ENCODE data around the gene OR2H2.

The OR2H2 gene

GRCh38 chr6:29593199-29593855, 8.4 kb downstream of the OR2H2 start:
- no peak for DNase-seq

DNA sequence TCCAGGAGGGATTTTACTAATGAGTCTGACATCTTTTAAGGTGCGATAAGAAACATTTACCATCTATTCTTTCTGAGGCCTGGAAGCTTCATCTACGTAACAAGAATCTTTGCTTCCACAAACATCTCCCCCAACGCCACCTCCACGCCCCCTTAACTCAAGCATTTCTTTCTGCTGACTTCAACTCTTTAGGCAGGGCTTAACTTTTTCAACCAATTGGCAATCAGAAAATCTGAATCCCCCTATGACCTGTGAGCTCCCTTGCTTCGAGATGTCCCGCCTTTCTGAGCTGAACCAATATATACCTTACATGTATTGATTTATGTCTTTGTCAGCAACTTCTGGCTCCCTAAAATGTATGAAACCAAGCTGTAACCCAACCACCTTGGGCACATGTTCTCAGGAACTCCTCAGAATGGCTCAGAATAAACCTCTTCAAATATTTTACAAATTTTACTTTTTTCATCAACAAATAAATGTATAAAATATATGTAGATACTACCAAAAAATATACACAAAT, 11.5 kb downstream of the OR2H2 start:
- DNase-seq, result no peak

GRCh38 chr6:29597184-29597583, 12.3 kb downstream of the OR2H2 start:
- no peak for DNase-seq

GRCh38 chr6:29598172-29598747, 13.3 kb downstream of the OR2H2 start:
- DNase-seq, result no peak

DNA sequence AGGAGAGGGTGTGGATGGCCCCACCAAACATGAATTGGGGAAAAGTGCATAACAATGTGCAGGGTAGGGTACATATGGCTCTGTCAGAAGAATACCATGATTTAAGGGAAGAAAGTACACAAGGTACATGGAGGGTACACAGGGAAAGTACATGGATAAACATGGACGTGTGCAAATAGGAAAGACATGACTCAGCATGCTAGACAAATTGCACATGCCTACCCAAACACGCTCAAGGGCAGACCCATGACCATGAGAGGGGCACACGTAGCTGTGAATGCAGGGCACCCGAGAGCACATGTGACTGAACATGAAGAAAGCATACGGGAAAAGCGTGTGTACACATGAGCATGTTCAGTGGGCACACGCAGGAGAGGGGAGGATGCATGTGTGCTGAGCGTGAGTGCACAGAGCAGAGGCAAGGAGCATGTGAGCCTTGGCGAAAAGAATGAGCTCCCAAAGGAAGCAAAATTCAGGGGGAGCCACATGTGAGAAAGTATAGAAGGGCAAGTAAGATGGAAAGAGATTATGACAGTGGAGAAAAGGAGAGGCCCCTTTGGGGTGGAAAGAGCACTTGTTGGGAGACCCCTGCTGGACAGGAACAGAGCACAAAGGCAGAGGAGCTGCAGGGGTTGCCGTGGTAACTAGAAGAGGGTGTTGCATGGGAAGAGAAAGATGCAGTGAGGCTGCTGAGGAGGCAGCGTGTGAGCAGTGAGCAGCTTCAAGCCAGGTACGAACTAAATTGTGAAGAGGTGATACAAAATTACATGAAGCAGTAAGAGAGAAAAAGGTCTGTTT, 17.8 kb downstream of the OR2H2 start:
- no peak for DNase-seq

- DNase-seq, result no peak
These were observed 18.5 kb downstream of the OR2H2 start for GRCh38 chr6:29603456-29603855.

DNA sequence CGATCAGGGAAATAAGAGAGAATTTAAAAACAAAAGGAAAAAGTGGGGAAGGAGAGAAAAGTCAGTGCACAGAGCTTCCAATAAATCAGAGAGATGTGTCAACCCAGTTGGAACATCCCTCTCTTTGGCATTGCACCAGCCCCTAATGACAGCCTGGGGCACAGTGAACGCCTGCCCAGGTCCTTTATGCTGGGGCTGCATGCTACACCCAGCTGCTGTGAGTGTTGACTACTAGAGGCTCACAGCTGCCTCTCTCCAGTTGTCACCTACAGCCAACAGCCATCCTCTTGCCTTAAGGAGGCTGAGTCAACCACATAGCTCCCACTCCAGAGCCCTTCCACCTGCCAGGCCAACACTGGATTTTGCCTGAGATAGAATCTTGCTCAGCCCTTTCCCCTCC, 19.0 kb downstream of the OR2H2 start:
- no peak for DNase-seq

DNA sequence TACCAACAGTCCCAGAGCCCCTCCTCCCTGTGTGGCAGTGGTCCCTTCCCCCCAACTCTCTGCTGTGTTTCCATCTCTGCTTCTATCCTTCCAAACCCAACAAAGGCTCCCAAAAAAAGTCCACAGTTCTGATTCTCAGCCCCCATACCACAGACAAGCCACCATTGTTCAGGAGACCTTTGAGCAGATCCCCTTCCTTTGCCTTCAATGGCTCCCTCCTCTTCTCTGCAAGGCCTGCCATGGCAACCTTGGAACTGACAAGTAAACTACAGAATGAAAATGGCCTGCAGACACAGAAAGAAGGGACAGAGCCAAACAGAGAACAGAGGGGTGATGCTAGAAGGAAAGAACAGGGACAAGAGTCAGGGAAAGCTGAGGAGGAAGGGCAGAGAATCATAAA, 23.2 kb downstream of the OR2H2 start:
- DNase-seq, result no peak

GRCh38 chr6:29610540-29610939, 25.6 kb downstream of the OR2H2 start:
- DNase-seq, result no peak

DNA sequence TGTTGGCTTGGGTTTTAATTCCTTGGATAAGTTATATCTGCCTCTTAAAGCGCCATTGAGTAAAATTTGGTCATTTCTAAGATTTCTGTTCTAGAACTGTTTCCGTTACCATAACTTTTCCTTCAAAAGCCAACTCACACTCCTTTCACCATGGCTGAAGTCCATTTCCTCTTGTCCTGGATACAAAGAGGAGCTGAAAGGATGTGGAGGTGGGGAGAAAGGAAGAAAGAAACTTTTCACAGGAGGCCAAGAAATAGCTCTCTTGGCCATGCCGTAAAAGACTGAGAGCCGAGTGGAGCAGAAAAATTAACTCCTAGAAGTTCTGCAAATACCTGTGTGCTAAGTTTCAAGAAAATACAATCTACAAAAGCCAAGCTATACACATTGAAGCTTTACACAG, 26.5 kb downstream of the OR2H2 start:
- no peak for DNase-seq

- DNase-seq, result no peak
These were observed 33.0 kb downstream of the OR2H2 start for GRCh38 chr6:29617782-29618554.

DNA sequence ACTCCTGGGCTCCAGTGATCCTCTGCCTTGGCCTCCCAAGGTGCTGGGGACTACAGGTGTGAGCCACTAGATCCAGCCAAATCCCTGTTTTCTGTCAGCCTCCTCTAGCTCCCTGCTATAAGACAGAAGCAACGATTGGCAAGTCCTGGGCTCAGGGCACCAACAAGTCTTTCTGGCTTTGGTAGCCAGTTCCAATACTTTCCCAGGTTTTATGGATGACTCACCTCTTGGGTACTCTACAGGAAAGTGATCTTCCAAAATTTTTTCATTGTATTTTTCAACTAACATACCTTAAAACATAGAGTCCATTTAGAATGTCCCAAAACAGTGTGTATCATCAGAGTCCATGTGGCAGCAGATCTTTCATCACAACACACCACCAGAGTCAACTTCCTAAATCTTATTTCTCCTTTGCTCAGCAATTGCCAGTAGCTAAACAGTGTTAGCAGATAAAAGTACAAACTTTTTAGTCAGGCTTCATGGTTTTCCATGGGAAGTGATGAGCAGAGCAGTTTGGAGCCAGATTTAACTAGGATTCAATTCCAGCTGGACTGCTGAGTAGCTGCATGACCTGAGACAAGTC, 34.7 kb downstream of the OR2H2 start:
- no peak for DNase-seq

- no peak for DNase-seq
These were observed 35.7 kb downstream of the OR2H2 start for GRCh38 chr6:29620630-29621029.

DNA sequence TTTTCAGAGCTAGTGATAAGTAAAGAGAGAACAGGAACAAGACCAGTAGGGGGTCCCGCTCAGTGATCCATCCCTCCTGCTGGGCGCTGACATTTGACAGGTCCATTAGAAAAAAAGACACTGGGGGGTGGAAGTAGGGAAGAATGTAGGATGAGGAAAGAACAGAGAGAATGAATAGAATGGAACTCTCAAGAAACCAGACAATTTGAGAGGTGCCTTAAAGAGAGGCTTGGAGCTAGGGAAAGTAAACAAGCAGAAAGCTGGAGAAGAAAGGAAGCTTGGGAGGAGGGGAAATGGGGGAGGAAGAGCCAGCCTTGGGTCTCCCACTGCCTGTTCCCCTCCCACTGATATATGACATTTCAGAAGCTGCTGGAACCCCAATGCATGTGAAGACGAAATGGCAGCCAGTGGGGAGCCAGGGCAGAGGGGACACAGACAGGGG, 39.6 kb downstream of the OR2H2 start:
- no peak for DNase-seq

- DNase-seq, result no peak
These were observed 40.5 kb downstream of the OR2H2 start for GRCh38 chr6:29625337-29625930.

DNA sequence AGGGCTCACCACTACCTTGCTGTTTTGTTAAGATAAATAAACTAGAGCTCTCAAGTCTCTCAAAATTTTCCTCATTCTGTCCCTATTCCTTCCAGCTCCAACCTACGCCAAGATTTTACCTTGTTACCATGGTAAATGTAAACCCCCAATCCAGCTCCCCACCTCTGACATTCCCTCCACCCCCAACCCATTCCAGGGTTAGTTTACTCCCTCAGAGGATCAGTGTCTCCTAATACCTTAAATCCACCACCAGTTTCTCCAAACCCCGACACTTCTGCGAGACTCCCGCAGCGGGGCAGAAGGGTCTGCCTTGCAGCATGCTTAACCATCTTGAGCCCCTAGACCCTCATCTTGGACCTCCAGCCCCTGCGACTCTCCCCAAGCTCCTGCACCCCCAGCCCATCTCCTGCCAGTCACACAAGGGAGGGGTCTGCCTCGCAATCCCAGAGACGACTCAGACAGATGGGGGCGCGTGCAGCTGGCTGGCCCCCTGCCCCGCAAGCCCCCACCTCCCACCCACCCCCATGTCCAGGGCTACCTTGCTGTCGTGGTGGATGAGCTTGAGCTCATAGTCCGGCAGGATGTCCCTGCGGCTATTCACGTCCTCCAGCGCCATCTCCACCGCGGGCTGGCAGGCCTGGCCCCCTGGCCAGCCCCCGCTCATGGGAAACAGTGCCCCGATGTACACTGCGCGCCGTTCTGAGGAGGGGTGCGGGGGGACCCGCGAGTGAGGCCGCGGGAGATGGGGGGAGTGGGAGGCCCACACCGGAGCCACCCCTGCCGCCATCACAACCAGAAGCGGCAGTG, 42.2 kb downstream of the OR2H2 start:
- DNase-seq, result no peak

DNA sequence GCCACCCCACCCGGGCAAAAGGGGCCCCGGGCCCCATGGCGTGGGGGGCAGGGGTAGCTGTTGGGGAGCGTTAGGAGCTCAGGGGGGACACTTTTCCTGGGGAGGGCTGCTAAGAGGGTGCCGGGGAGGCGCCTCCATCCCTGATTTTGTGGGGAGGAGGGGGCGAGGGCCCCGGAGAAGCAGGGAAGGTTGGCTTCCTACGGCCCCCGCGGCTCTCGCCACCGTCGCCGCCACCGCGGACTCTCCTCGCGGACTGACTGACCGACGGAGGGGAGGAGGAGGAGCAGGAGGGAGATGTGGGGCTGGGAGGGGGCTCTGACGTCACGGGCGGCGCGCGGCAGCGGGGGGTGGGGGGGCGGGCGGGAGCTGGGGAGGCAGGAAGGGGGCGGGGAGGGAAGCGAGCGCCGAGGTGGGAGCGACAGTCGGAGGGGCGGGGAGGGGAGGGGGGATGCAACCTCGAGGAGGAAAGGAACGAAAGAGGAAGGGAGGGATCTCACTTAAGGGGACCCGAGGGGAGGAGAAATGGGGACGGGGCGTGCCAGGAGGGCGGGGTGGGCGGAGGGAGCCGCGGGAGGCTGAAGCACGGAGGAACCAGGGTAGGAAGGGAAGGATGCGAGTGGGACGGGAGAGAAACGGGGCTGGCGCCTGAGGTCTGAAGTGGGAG, 43.0 kb downstream of the OR2H2 start:
- peak; percentile 58 for DNase-seq

DNA sequence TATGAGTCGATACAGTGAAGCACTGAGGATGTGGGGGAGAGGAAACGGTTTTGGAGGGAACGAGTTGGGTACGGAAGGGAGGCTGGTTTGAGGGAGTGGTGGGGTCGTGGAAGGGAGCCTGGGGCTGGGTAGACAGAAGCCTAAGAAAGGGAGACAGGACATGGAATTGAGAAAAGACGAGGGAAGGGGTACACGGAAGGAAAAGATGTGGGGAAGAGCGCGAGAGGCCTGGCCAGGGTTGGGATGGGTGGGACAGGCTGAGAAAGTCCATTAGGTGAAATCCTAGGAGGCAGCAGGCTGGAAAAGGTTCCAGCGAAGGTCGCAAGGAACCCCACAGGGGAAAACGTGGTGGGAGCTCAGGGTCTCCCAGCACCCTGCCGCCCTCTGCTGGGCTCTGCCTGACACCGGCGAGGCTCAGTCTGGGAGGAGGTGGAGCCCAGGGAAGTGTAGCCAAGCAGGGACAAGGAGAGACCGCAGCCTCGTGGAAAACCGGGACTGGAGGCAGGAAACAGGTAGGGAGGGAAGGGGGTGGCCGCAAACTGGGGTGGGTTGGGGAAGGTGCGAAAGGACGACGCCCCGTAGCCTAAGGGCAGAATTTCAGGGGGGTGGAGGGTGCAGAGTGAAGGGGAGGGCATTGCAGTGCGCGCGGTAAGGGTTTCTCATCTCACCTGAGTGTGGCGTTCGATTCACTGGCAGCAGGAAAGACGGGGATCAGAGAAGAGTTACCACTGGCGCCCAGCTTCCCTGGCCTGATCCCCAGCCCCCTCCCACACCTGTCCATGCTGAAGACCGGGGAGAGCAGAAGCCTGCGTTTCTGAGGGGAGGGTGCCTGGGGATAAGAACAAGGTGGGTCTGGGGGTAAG, 43.7 kb downstream of the OR2H2 start:
- peak; percentile 58 for DNase-seq

DNA sequence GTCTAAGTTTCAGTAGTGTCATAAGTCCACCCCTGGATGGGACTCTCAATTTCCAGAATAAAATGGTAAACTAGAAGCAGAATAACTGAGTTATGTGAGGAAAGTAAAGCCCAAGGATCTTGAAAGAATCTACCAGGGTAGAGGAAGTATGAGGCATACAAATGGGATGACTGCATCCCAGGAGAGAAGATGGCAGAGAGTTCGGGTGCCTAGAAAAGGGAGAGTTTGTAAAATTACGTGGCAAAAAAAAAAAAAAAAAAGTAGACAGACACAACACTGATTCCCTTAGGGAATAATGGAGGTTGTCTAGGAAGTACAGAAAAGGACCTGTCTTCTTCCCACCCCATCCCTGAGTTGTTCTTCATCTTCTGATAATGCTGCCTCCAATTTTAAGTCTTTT, 44.6 kb downstream of the OR2H2 start:
- DNase-seq, result no peak

- no peak for DNase-seq
These were observed 45.4 kb downstream of the OR2H2 start for GRCh38 chr6:29630315-29630714.
